Erythroblast (primary cell): ENCODE data around the gene EPS8L3.

Experiments
- GATA1 ChIP-seq: IDR thresholded peaks from 2 replicates; pipeline ENCODE4 v1.6.1; 2011; ENCODE audit warnings: low read depth, mild to moderate bottlenecking, control low read depth, low read length, moderate library complexity
- POLR2A ChIP-seq: IDR thresholded peaks from 2 replicates; pipeline ENCODE4 v1.6.1; 2011; ENCODE audit warnings: mild to moderate bottlenecking, low read length

DNA sequence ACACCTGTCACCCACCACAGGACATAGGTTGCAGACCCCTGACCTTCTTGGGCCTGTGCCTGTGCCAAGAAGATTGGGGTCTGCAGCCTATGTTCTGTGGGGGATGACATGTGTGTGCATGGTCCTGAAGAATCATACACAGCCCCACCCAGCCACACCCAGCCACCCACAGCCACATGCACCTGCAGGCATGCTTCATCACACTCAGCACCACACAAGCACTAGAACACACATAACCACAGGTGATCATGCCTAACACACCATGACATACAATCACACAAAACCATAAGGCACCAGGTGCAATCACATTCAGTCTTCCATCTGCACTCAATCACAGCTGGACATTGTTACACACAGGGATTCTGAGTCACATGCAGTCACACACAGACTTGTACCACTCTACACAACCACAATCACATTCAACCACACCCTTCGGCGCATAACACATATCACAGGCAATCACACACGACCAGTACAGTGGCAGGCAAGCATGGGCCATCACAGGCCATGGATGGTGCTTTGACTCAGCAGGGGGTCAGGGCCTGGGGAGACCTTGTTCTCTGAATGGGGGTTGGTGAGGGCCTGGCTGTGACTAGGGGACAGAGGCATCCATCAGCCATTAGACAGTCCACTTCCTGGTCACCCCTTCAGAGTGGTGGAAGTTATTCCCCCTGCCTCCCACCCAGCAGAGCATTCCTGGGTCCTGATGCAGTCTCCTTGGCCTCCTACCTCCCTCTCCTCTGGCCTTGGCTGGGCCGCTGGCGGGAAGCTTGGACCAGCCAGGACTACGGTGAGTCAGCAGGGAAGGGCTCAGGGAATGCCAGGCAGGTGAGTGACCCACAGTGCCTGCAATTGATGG, 44.3 kb upstream of the EPS8L3 start:
- no peak for TF ChIP-seq POLR2A
- no peak for TF ChIP-seq GATA1
